Psoas muscle (tissue), 8 donors: ENCODE results near the gene CCDC6. TPM values are rescaled to one million over a fixed set of nuclear protein-coding genes. Genes with fewer than 3 reads are reported as not detected.

ENCODE experiments used
- ATAC-seq, 4 donors: fragments of 200-7000 bp; cut with Tn5 transposase; one replicate each; pipeline ENCODE4 v1.9.1; 2020; ENCODE audit warnings: moderate library complexity in 3 of 4, mild to moderate bottlenecking in 2 of 4
- DNase-seq, 2 donors: peaks; one replicate each; pipeline ENCODE4 v3.0.0-alpha.2; 2020
- H3K27ac ChIP-seq: fragments of 200-600 bp; one replicate; pipeline ENCODE4 v1.8.0; 2022
- H3K27me3 ChIP-seq, 3 donors: fragments of 200-600 bp in 1 of 3; one replicate each; pipeline versions ENCODE4 v1.6.1 to v1.8.0; 2013 to 2022; ENCODE audit warnings: low read length in 2 of 3, mild to moderate bottlenecking in 2 of 3, moderate library complexity in 1 of 3; ENCODE audit not compliant: insufficient read depth in 3 of 3
- H3K36me3 ChIP-seq, 2 donors: fragments of 200-600 bp in 1 of 2; one replicate each; pipeline versions ENCODE4 v1.6.1 to v1.8.0; 2013 to 2022; ENCODE audit warnings: low read depth in 1 of 2, mild to moderate bottlenecking in 1 of 2, moderate library complexity in 1 of 2; ENCODE audit not compliant: insufficient read depth in 1 of 2
- H3K4me1 ChIP-seq: fragments of 200-600 bp; one replicate; pipeline ENCODE4 v1.8.0; 2022
- H3K4me3 ChIP-seq: fragments of 200-600 bp; one replicate; pipeline ENCODE4 v1.8.0; 2022; ENCODE audit warnings: mild to moderate bottlenecking
- H3K9me3 ChIP-seq: fragments of 200-600 bp; one replicate; pipeline ENCODE4 v1.8.0; 2022
- WGBS, 3 donors: extraction: QIAGEN DNeasy Blood & Tissue Kit; methylation state at CpG; one replicate each; pipeline versions ENCODE4 v1.1.6 to v1.1.7; 2013; 5-methylcytosine and 5-hydroxymethylcytosine counted together
- intact Hi-C, 2 donors: fragments of 100-400 bp; cut with DNase I; formaldehyde crosslinking; loops; one replicate each; pipeline versions ENCODE4 v1.11.0 to v1.14.2; 2022
- polyA plus RNA-seq, 3 donors: library from polyadenylated mRNA; stranded (reverse); fragments of 200-250 nt; gene quantifications; one replicate each; pipeline ENCODE4 v1.2.3, GENCODE V29; 2013
- total RNA-seq, 4 donors: library from RNA; stranded (reverse); fragmentation: NEBNext Ultra II Directional in 2 of 4; extraction: Animal tissue kit (Norgen Biotek cat#: 25700) in 2 of 4; gene quantifications; one replicate each; pipeline versions ENCODE4 v1.2.1 to v1.2.4, GENCODE V29; 2021 to 2023
- TF ChIP-seq, protein P1 (sequence below): fragments of 200-600 bp; IDR thresholded peaks from one replicate; pipeline ENCODE4 v1.8.0; 2022; ENCODE audit warnings: antibody characterized with exemption
- donor health status: healthy with polysubstance abuse.
- donor health status: DM: no; HTN: no; CAD: no; lungs with moderate emphysema.
- donor health status: Bipolar disorder and iron deficiency.
- donor health status: healthy.
- donor health status: DM: yes; HTN: yes; CAD: no.
- donor health status: DM: no; HTN: no; CAD: no.
- donor health status: DM: no; HTN: no; CAD: no.
- donor health status: DM: yes; HTN: yes; CAD: no.

Gene CCDC6
- total and polyA plus RNA-seq, 7 donors: 9.2 to 40.1 (median 16.2) TPM

DNA sequence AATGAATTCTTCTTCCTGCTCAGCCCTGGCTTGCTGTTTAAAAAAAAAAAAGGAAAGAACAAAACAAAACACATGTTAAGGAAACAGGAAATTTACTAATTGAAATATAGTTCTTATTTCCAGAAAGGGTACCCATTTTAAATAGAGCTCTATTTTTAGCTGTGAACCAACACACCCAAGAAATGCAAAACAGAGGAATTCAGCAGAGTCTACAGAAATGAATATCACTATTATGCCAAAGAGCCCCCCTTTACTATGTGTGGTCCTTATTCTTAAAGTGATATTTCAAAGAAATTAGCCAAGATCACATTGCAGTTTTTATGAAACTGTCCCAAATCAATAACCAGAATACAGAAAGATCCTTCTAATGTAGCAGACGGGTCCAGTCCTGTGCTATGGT, 53.7 kb downstream of the CCDC6 start:
- WGBS, 3 donors: 70 to 91% (median 71%) methylated on average over 1 of the region's 1 CpG
- TF ChIP-seq, protein P1, sequence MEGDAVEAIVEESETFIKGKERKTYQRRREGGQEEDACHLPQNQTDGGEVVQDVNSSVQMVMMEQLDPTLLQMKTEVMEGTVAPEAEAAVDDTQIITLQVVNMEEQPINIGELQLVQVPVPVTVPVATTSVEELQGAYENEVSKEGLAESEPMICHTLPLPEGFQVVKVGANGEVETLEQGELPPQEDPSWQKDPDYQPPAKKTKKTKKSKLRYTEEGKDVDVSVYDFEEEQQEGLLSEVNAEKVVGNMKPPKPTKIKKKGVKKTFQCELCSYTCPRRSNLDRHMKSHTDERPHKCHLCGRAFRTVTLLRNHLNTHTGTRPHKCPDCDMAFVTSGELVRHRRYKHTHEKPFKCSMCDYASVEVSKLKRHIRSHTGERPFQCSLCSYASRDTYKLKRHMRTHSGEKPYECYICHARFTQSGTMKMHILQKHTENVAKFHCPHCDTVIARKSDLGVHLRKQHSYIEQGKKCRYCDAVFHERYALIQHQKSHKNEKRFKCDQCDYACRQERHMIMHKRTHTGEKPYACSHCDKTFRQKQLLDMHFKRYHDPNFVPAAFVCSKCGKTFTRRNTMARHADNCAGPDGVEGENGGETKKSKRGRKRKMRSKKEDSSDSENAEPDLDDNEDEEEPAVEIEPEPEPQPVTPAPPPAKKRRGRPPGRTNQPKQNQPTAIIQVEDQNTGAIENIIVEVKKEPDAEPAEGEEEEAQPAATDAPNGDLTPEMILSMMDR: no peak
- H3K27me3 ChIP-seq: no peaks in the 10 kb centered on the region
- no peak for DNase-seq
- H3K4me1 ChIP-seq: peaks cover 22% of the 10 kb centered on the region
- no peaks in the 10 kb centered on the region for H3K9me3 ChIP-seq
- ATAC-seq: no peak
- intact Hi-C loops: loop anchor here in 1 of 2 donors (5.0 kb wide), 1 partner anchor 55 kb away; the partner anchor contains the start of gene CCDC6
- no peak overlapping the region for H3K4me3 ChIP-seq
- H3K27ac ChIP-seq: no peak overlapping the region
- peaks cover 0 to 33% of the 10 kb centered on the region in 2 donors for H3K36me3 ChIP-seq

DNA sequence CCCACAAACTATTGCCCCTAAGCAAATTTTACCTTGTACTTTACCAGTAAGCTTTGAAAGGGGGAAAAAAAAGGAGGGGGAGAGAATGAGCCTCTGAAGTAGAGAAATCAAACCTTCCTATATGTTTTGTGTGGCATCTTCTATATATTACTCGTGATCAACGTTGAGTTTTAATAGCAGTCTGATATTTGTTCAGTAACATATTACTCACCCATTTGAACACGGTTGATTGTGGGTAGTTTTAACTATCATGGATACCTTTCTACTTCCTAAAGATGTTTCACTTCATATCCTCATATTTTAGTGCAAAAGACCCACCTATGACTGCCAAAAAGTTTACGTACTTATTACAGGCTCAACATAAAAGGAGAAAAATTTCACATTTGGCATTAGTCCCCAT, 54.5 kb downstream of the CCDC6 start:
- Histone ChIP-seq H3K36me3 (peaks cover 0 to 33% of the 10 kb centered on the region in 2 donors), H3K4me3 (no peak overlapping the region), H3K27me3 (no peaks in the 10 kb centered on the region), H3K4me1 (peaks cover 22% of the 10 kb centered on the region), H3K27ac (no peak overlapping the region), H3K9me3 (no peaks in the 10 kb centered on the region)
- ATAC-seq (no peak), DNase-seq (no peak)
- WGBS, 3 donors: 88 to 89% (median 89%) methylated on average over 4 of the region's 4 CpGs
- intact Hi-C loops: loop anchor here in 1 of 2 donors (5.0 kb wide), 1 partner anchor 55 kb away; the partner anchor contains the start of gene CCDC6
- TF ChIP-seq, protein P1: no peak

DNA sequence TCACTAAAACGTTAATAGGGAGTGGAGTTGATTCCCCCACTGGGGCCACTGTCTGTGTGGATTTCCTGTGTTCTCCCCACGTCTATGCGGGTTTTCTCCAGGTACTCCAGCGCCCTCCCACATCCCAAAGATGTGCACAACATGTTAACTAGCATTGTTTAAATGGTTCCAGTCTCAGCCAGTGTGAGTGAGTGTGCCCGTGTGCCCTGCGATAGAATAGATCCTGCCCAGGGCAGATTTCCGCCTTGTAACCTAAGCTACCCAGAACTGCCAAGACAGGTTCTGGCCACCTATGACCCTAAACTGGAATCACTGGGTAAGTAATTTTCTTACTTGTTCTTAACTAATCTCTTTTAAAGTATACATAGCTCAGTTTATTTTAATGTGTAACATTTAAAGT, 58.5 kb downstream of the CCDC6 start:
- TF ChIP-seq, protein P1: no peak
- DNase-seq (no peak), ATAC-seq (peak in 1 of 4 donors; percentile 47)
- no peak overlapping the region for H3K4me3 ChIP-seq
- WGBS, 3 donors: 51 to 75% (median 74%) methylated on average over 7 of the region's 7 CpGs
- H3K9me3 ChIP-seq: no peaks in the 10 kb centered on the region
- no peaks in the 10 kb centered on the region for H3K4me1 ChIP-seq
- no peak overlapping the region for H3K27ac ChIP-seq
- H3K27me3 ChIP-seq: no peaks in the 10 kb centered on the region
- peaks cover 0 to 33% of the 10 kb centered on the region in 2 donors for H3K36me3 ChIP-seq
- intact Hi-C loops: no loop called here

DNA sequence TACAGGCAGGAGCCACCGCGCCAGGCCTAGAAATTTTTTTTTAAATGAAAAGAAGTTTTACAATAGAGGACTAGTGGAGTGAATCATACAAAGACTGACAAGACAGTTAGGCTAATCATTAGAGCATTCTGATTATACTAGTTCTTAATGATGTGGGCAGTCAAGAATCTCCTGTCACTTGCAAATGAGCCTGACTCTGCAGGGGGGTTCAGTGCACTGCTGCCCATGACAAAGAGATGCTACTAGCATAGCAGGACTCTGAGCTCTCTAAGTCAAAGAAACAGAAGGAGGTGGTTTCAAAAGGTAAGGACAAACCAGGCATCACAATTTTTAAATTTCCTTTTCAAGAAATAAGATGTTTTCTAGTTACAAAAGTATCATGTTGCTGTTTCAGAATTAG, 59.0 kb downstream of the CCDC6 start:
- TF ChIP-seq, protein P1: no peak
- intact Hi-C loops: no loop called here
- Histone ChIP-seq H3K27me3 (no peaks in the 10 kb centered on the region), H3K4me1 (no peaks in the 10 kb centered on the region), H3K9me3 (no peaks in the 10 kb centered on the region), H3K27ac (no peak overlapping the region), H3K36me3 (peaks cover 0 to 33% of the 10 kb centered on the region in 2 donors), H3K4me3 (no peak overlapping the region)
- no peak for DNase-seq
- 78 to 89% (median 89%) methylated on average over 2 of the region's 2 CpGs for WGBS, 3 donors
- no peak for ATAC-seq

DNA sequence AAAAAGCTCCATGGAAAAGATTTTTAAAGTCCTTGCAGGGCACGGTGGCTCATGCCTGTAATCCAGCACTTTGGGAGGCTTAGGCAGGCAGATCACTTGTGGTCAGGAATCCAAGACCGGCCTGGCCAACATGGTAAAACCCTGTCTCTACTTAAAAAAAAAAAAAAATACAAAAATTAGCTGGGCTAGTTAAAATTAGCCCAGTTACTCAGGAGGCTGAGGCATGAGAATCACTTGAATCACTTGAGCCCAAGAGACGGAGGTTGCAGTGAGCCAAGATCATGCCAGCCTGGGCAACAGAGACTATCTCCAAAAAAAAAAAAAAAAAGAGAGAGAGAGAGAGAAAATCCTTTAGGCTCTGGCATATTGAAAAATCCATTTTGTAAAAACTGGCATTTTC, 61.9 kb downstream of the CCDC6 start:
- WGBS, 3 donors: 12 to 39% (median 32%) methylated on average over 3 of the region's 3 CpGs
- H3K9me3 ChIP-seq: no peaks in the 10 kb centered on the region
- H3K27me3 ChIP-seq: no peaks in the 10 kb centered on the region
- peak overlapping the region; percentile 30 for H3K27ac ChIP-seq
- intact Hi-C loops: no loop called here
- peaks cover 0 to 15% of the 10 kb centered on the region in 2 donors for H3K36me3 ChIP-seq
- H3K4me3 ChIP-seq: no peak overlapping the region
- peaks cover 9% of the 10 kb centered on the region for H3K4me1 ChIP-seq
- no peak for DNase-seq
- peak in 3 of 4 donors; percentile 59 to 84 (median 68) for ATAC-seq
- TF ChIP-seq, protein P1: no peak
